ENCODE measurements around the gene AGBL2.
"Not testable (repeated sequence)": the region's sequence is repeated elsewhere in the genome, so short reads cannot be mapped to it uniquely, and the experiment has no call there.

Gene AGBL2, protein sequence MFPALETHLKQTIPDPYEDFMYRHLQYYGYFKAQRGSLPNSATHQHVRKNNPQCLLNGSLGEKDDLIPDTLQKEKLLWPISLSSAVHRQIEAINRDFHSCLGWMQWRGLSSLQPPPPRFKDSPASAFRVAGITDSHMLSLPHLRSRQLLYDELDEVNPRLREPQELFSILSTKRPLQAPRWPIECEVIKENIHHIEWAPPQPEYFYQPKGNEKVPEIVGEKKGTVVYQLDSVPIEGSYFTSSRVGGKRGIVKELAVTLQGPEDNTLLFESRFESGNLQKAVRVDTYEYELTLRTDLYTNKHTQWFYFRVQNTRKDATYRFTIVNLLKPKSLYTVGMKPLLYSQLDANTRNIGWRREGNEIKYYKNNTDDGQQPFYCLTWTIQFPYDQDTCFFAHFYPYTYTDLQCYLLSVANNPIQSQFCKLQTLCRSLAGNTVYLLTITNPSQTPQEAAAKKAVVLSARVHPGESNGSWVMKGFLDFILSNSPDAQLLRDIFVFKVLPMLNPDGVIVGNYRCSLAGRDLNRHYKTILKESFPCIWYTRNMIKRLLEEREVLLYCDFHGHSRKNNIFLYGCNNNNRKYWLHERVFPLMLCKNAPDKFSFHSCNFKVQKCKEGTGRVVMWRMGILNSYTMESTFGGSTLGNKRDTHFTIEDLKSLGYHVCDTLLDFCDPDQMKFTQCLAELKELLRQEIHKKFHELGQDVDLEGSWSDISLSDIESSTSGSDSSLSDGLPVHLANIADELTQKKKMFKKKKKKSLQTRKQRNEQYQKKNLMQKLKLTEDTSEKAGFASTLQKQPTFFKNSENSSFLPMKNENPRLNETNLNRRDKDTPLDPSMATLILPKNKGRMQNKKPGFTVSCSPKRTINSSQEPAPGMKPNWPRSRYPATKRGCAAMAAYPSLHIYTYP

GRCh38 chr11:47715082-47715669, at the start of gene AGBL2:
Gene AGBL2 (minus strand): TSS chr11:47715369. CDS start chr11:47714650, 719 bp downstream.
- Histone ChIP-seq H3K27me3 (ENCODE audit: control insufficient read depth in 1 of 2, insufficient read depth in 2 of 2, low read length in 2 of 2) (no peaks in the 10 kb centered on the region), H3K4me1 (ENCODE audit: control insufficient read depth in 1 of 2, insufficient read depth in 2 of 2, low read length in 2 of 2) (peaks cover 8 to 9% of the 10 kb centered on the region in 2 donors), H3K4me3 (ENCODE audit: low read depth in 1 of 2, low read length in 2 of 2) (peak within 1 kb of the TSS; percentile 94 to 99), H3K9me3 (ENCODE audit: control insufficient read depth in 1 of 2, low read length in 2 of 2) (no peaks in the 10 kb centered on the region), H3K36me3 (ENCODE audit: control insufficient read depth in 1 of 2, insufficient read depth in 2 of 2, low read length in 2 of 2) (peaks cover 16 to 25% of the 10 kb centered on the region in 2 donors), H3K9ac (ENCODE audit: low read depth in 1 of 2, low read length in 2 of 2) (peak within 1 kb of the TSS; percentile 78 to 90), H3K27ac (ENCODE audit: low read depth, low read length) (peak within 1 kb of the TSS; percentile 54)

GRCh38 chr11:47759291-47759690, 44.1 kb upstream of the AGBL2 start:
- H3K27ac ChIP-seq (ENCODE audit: low read depth, low read length); H3K4me3 ChIP-seq (ENCODE audit: low read depth in 1 of 2, low read length in 2 of 2); H3K9ac ChIP-seq (ENCODE audit: low read depth in 1 of 2, low read length in 2 of 2); H3K9me3 ChIP-seq (ENCODE audit: control insufficient read depth in 1 of 2, low read length in 2 of 2); H3K27me3 ChIP-seq (ENCODE audit: control insufficient read depth in 1 of 2, insufficient read depth in 2 of 2, low read length in 2 of 2); H3K4me1 ChIP-seq (ENCODE audit: control insufficient read depth in 1 of 2, insufficient read depth in 2 of 2, low read length in 2 of 2): not testable (repeated sequence)
- H3K36me3 ChIP-seq (ENCODE audit: control insufficient read depth in 1 of 2, insufficient read depth in 2 of 2, low read length in 2 of 2) = peaks cover 16 to 70% of the 10 kb centered on the region in 2 donors

GRCh38 chr11:47756208-47756607, 41.0 kb upstream of the AGBL2 start:
- peaks cover 16 to 71% of the 10 kb centered on the region in 2 donors for H3K36me3 ChIP-seq (ENCODE audit: control insufficient read depth in 1 of 2, insufficient read depth in 2 of 2, low read length in 2 of 2)
- H3K27ac ChIP-seq (ENCODE audit: low read depth, low read length) = no peak overlapping the region
- H3K27me3 ChIP-seq (ENCODE audit: control insufficient read depth in 1 of 2, insufficient read depth in 2 of 2, low read length in 2 of 2) = no peaks in the 10 kb centered on the region

DNA sequence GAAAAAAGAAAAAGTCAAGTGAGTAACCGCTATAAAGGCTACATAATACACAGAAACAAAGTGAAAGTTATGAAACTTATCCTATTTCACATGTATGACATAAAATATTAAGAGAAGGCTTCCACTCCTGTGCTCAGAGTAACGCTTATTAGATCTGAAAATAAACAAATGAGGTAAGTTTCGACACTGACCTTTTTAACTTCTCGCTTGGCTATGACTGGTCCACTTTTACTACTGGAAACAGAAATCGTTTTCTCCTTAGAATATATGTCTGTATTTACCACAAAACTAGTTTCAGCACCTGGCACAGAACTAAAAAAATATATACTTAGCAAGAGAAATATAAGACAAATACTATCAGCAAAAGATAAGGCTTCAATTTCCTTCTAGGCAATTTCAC, 35.6 kb upstream of the AGBL2 start:
- Histone ChIP-seq H3K4me3 (ENCODE audit: low read depth in 1 of 2, low read length in 2 of 2) (no peak overlapping the region), H3K9ac (ENCODE audit: low read depth in 1 of 2, low read length in 2 of 2) (no peak overlapping the region), H3K4me1 (ENCODE audit: control insufficient read depth in 1 of 2, insufficient read depth in 2 of 2, low read length in 2 of 2) (no peaks in the 10 kb centered on the region), H3K9me3 (ENCODE audit: control insufficient read depth in 1 of 2, low read length in 2 of 2) (no peaks in the 10 kb centered on the region), H3K27ac (ENCODE audit: low read depth, low read length) (no peak overlapping the region), H3K27me3 (ENCODE audit: control insufficient read depth in 1 of 2, insufficient read depth in 2 of 2, low read length in 2 of 2) (no peaks in the 10 kb centered on the region), H3K36me3 (ENCODE audit: control insufficient read depth in 1 of 2, insufficient read depth in 2 of 2, low read length in 2 of 2) (peaks cover 28 to 79% of the 10 kb centered on the region in 2 donors)

More at GRCh38 chr11:47756208-47756607, 41.0 kb upstream of the AGBL2 start:
- H3K9me3 ChIP-seq (ENCODE audit: control insufficient read depth in 1 of 2, low read length in 2 of 2) = no peaks in the 10 kb centered on the region
- H3K4me3 ChIP-seq (ENCODE audit: low read depth in 1 of 2, low read length in 2 of 2) = no peak overlapping the region
- no peak overlapping the region for H3K9ac ChIP-seq (ENCODE audit: low read depth in 1 of 2, low read length in 2 of 2)
- H3K4me1 ChIP-seq (ENCODE audit: control insufficient read depth in 1 of 2, insufficient read depth in 2 of 2, low read length in 2 of 2) = no peaks in the 10 kb centered on the region

DNA sequence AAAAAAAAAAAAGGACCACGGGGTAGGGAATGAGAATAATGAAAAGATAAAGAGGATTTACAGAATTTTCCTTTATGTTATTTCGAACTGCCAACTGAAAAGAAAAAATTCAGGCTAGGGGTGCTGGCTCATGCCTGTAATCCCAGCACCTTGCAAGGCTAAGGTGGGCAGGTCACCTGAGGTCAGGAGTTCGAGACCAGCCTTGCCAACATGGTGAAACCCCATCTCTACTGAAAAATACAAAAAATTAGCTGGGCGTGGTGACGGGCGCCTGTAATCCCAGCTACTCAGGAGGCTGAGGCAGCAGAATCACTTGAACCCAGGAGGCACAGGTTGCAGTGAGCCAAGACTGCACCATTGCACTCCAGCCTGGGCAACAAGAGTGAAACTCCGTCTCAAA, 27.3 kb upstream of the AGBL2 start:
- H3K36me3 ChIP-seq (ENCODE audit: control insufficient read depth in 1 of 2, insufficient read depth in 2 of 2, low read length in 2 of 2) = peaks cover 26 to 93% of the 10 kb centered on the region in 2 donors
- not testable (repeated sequence) for H3K27ac ChIP-seq (ENCODE audit: low read depth, low read length); H3K4me3 ChIP-seq (ENCODE audit: low read depth in 1 of 2, low read length in 2 of 2); H3K27me3 ChIP-seq (ENCODE audit: control insufficient read depth in 1 of 2, insufficient read depth in 2 of 2, low read length in 2 of 2); H3K9ac ChIP-seq (ENCODE audit: low read depth in 1 of 2, low read length in 2 of 2); H3K9me3 ChIP-seq (ENCODE audit: control insufficient read depth in 1 of 2, low read length in 2 of 2); H3K4me1 ChIP-seq (ENCODE audit: control insufficient read depth in 1 of 2, insufficient read depth in 2 of 2, low read length in 2 of 2)

DNA sequence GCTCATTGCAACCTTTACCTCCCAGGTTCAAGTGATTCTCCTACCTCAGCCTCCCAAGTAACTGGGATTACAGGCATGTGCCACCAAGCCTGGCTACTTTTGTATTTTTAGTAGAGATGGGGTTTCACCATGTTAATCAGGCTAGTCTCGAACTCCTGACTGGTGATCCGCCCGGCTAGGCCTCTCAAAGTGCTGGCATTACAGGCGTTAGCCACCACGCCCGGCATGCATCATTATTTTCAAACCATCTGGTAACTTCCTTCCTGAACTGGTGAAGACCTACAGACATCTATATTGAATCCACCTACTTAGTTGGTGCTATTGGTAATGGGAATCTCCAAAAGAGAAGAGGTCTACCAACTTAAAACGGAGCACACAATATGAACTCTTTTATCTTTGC, 22.6 kb upstream of the AGBL2 start:
- H3K27ac ChIP-seq (ENCODE audit: low read depth, low read length) = not testable (repeated sequence)
- H3K36me3 ChIP-seq (ENCODE audit: control insufficient read depth in 1 of 2, insufficient read depth in 2 of 2, low read length in 2 of 2) = peaks cover 16 to 85% of the 10 kb centered on the region in 2 donors

GRCh38 chr11:47732271-47732670, 17.1 kb upstream of the AGBL2 start:
- no peak overlapping the region for H3K4me3 ChIP-seq (ENCODE audit: low read depth in 1 of 2, low read length in 2 of 2)
- H3K36me3 ChIP-seq (ENCODE audit: control insufficient read depth in 1 of 2, insufficient read depth in 2 of 2, low read length in 2 of 2) = peaks cover 39 to 89% of the 10 kb centered on the region in 2 donors
- H3K9me3 ChIP-seq (ENCODE audit: control insufficient read depth in 1 of 2, low read length in 2 of 2) = no peaks in the 10 kb centered on the region
- no peaks in the 10 kb centered on the region for H3K27me3 ChIP-seq (ENCODE audit: control insufficient read depth in 1 of 2, insufficient read depth in 2 of 2, low read length in 2 of 2)
- no peak overlapping the region for H3K9ac ChIP-seq (ENCODE audit: low read depth in 1 of 2, low read length in 2 of 2)
- no peaks in the 10 kb centered on the region for H3K4me1 ChIP-seq (ENCODE audit: control insufficient read depth in 1 of 2, insufficient read depth in 2 of 2, low read length in 2 of 2)
- H3K27ac ChIP-seq (ENCODE audit: low read depth, low read length) = no peak overlapping the region

More for the DNA sequence above, 22.6 kb upstream of the AGBL2 start:
- not testable (repeated sequence) for H3K4me1 ChIP-seq (ENCODE audit: control insufficient read depth in 1 of 2, insufficient read depth in 2 of 2, low read length in 2 of 2); H3K4me3 ChIP-seq (ENCODE audit: low read depth in 1 of 2, low read length in 2 of 2); H3K9me3 ChIP-seq (ENCODE audit: control insufficient read depth in 1 of 2, low read length in 2 of 2); H3K27me3 ChIP-seq (ENCODE audit: control insufficient read depth in 1 of 2, insufficient read depth in 2 of 2, low read length in 2 of 2); H3K9ac ChIP-seq (ENCODE audit: low read depth in 1 of 2, low read length in 2 of 2)

GRCh38 chr11:47731475-47731874, 16.3 kb upstream of the AGBL2 start:
- H3K9me3 ChIP-seq (ENCODE audit: control insufficient read depth in 1 of 2, low read length in 2 of 2) = no peaks in the 10 kb centered on the region
- H3K27me3 ChIP-seq (ENCODE audit: control insufficient read depth in 1 of 2, insufficient read depth in 2 of 2, low read length in 2 of 2) = no peaks in the 10 kb centered on the region
- no peak overlapping the region for H3K27ac ChIP-seq (ENCODE audit: low read depth, low read length)
- peaks cover 39 to 92% of the 10 kb centered on the region in 2 donors for H3K36me3 ChIP-seq (ENCODE audit: control insufficient read depth in 1 of 2, insufficient read depth in 2 of 2, low read length in 2 of 2)
- H3K9ac ChIP-seq (ENCODE audit: low read depth in 1 of 2, low read length in 2 of 2) = no peak overlapping the region
- H3K4me1 ChIP-seq (ENCODE audit: control insufficient read depth in 1 of 2, insufficient read depth in 2 of 2, low read length in 2 of 2) = no peaks in the 10 kb centered on the region
- H3K4me3 ChIP-seq (ENCODE audit: low read depth in 1 of 2, low read length in 2 of 2) = no peak overlapping the region

GRCh38 chr11:47726878-47727514, 11.8 kb upstream of the AGBL2 start:
- H3K4me3 ChIP-seq (ENCODE audit: low read depth in 1 of 2, low read length in 2 of 2) = no peak overlapping the region
- peaks cover 0 to 11% of the 10 kb centered on the region in 2 donors for H3K4me1 ChIP-seq (ENCODE audit: control insufficient read depth in 1 of 2, insufficient read depth in 2 of 2, low read length in 2 of 2)
- H3K9me3 ChIP-seq (ENCODE audit: control insufficient read depth in 1 of 2, low read length in 2 of 2) = no peaks in the 10 kb centered on the region
- H3K27ac ChIP-seq (ENCODE audit: low read depth, low read length) = no peak overlapping the region
- H3K9ac ChIP-seq (ENCODE audit: low read depth in 1 of 2, low read length in 2 of 2) = no peak overlapping the region
- H3K27me3 ChIP-seq (ENCODE audit: control insufficient read depth in 1 of 2, insufficient read depth in 2 of 2, low read length in 2 of 2) = no peaks in the 10 kb centered on the region
- H3K36me3 ChIP-seq (ENCODE audit: control insufficient read depth in 1 of 2, insufficient read depth in 2 of 2, low read length in 2 of 2) = peaks cover 50 to 83% of the 10 kb centered on the region in 2 donors
